Measurements from ENCODE around the gene PADI3.

The PADI3 gene

DNA sequence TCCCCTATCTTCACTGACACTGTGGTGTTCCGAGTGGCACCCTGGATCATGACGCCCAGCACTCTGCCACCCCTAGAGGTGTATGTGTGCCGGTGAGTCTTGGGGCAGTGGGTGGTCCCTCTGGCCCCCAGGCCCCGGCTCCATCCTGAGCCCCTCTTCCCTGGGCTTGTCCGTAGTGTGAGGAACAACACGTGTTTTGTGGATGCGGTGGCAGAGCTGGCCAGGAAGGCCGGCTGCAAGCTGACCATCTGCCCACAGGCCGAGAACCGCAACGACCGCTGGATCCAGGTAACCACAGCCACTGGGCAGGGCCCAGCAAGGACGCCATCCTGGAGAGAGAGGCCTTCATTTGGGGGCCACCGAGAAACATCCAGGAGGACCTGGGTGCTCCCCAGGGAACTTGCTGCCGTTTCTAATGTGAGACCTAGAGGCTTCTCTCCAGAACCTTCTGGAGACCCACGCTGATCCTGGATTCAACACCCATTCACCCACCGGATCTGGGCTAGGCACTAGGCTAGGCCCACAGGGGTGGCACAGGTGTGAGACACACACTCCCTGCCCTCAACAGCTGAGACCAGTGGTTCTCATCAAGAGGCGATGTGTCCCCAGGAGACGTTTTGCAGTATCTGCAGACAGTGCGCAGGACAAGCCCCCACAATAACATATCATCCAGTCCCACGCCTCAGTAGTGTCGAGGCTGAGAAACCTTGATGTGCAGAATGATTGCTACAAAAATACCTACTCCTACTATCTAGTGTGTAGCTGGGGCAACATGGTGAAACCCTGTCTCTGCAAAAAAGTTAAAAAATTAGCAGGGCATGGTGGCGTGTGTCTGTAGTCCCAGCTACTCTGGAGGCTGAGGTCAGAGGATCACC, 22.2 kb downstream of the PADI3 start:
- Histone ChIP-seq H3K27me3 (replicated peaks; ENCODE audit: control insufficient read depth, insufficient read depth, low read length) (no peaks in the 10 kb centered on the region), H3K4me3 (replicated peaks; ENCODE audit: low read depth, low read length) (no peak overlapping the region), H3K36me3 (ENCODE audit: control insufficient read depth, insufficient read depth, low read length) (no peaks in the 10 kb centered on the region)
- TF ChIP-seq, protein P1, sequence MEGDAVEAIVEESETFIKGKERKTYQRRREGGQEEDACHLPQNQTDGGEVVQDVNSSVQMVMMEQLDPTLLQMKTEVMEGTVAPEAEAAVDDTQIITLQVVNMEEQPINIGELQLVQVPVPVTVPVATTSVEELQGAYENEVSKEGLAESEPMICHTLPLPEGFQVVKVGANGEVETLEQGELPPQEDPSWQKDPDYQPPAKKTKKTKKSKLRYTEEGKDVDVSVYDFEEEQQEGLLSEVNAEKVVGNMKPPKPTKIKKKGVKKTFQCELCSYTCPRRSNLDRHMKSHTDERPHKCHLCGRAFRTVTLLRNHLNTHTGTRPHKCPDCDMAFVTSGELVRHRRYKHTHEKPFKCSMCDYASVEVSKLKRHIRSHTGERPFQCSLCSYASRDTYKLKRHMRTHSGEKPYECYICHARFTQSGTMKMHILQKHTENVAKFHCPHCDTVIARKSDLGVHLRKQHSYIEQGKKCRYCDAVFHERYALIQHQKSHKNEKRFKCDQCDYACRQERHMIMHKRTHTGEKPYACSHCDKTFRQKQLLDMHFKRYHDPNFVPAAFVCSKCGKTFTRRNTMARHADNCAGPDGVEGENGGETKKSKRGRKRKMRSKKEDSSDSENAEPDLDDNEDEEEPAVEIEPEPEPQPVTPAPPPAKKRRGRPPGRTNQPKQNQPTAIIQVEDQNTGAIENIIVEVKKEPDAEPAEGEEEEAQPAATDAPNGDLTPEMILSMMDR (IDR thresholded peaks at IDR 0.05; ENCODE audit: insufficient read depth, low read length, poor library complexity, severe bottlenecking) = no peak
- DNase-seq (ENCODE audit: extremely low read depth, insufficient read length) = no peak

GRCh38 chr1:17272066-17272465, 23.2 kb downstream of the PADI3 start:
- Histone ChIP-seq H3K4me3 (replicated peaks; ENCODE audit: low read depth, low read length) (no peak overlapping the region), H3K36me3 (ENCODE audit: control insufficient read depth, insufficient read depth, low read length) (no peaks in the 10 kb centered on the region), H3K27me3 (replicated peaks; ENCODE audit: control insufficient read depth, insufficient read depth, low read length) (no peaks in the 10 kb centered on the region)
- no peak for DNase-seq (ENCODE audit: extremely low read depth, insufficient read length)
- TF ChIP-seq, protein P1 (IDR thresholded peaks at IDR 0.05; ENCODE audit: insufficient read depth, low read length, poor library complexity, severe bottlenecking) = no peak

DNA sequence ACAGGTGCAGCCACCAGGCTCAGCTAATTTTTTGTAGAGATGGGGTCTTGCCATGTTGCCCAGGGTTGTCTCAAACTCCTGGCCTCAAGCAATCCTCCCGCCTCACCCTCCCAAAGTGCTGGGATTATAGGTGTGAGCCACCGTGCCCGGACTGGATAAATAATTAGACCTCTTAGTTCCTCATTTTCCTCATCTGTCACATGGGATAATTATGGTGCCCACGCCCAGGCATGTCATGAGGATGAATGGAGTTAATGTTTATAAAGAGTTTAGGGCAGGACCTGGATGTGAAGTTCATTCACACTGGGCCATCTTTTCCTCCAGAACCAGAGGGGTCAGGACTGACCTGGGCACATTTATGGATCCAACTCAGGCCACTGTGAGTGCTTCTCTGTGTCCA, 23.7 kb downstream of the PADI3 start:
- TF ChIP-seq, protein P1 (IDR thresholded peaks at IDR 0.05; ENCODE audit: insufficient read depth, low read length, poor library complexity, severe bottlenecking) = no peak
- Histone ChIP-seq H3K27me3 (replicated peaks; ENCODE audit: control insufficient read depth, insufficient read depth, low read length) (no peaks in the 10 kb centered on the region), H3K4me3 (replicated peaks; ENCODE audit: low read depth, low read length) (no peak overlapping the region), H3K36me3 (ENCODE audit: control insufficient read depth, insufficient read depth, low read length) (no peaks in the 10 kb centered on the region)
- DNase-seq (ENCODE audit: extremely low read depth, insufficient read length) = no peak

GRCh38 chr1:17273096-17273495, 24.2 kb downstream of the PADI3 start:
- Histone ChIP-seq H3K27me3 (replicated peaks; ENCODE audit: control insufficient read depth, insufficient read depth, low read length) (no peaks in the 10 kb centered on the region), H3K36me3 (ENCODE audit: control insufficient read depth, insufficient read depth, low read length) (no peaks in the 10 kb centered on the region), H3K4me3 (replicated peaks; ENCODE audit: low read depth, low read length) (no peak overlapping the region)
- no peak for DNase-seq (ENCODE audit: extremely low read depth, insufficient read length)
- TF ChIP-seq, protein P1 (IDR thresholded peaks at IDR 0.05; ENCODE audit: insufficient read depth, low read length, poor library complexity, severe bottlenecking) = no peak

- H3K27me3 ChIP-seq (replicated peaks; ENCODE audit: control insufficient read depth, insufficient read depth, low read length) = no peaks in the 10 kb centered on the region
- H3K36me3 ChIP-seq (ENCODE audit: control insufficient read depth, insufficient read depth, low read length) = no peaks in the 10 kb centered on the region
- TF ChIP-seq, protein P1 (IDR thresholded peaks at IDR 0.05; ENCODE audit: insufficient read depth, low read length, poor library complexity, severe bottlenecking) = peak; percentile 92
- peak overlapping the region; percentile 29 for H3K4me3 ChIP-seq (replicated peaks; ENCODE audit: low read depth, low read length)
- peak; percentile 53 for DNase-seq (ENCODE audit: extremely low read depth, insufficient read length)
These were observed 25.6 kb downstream of the PADI3 start for GRCh38 chr1:17274186-17275170.
